K562 (cell line): ENCODE results near the gene PTOV1. TPM values are rescaled to one million over a fixed set of nuclear protein-coding genes. Genes with fewer than 3 reads are reported as not detected.

Source experiments
- ARID4B ChIP-seq: sonication (generic); formaldehyde crosslinking; IDR thresholded peaks from 2 replicates; pipeline ENCODE4 v1.8.0; 2022; ENCODE audit warnings: mild to moderate bottlenecking, missing genetic modification reagents
- ATF6 ChIP-seq: sonication (generic); formaldehyde crosslinking; IDR thresholded peaks from 2 replicates; pipeline ENCODE4 v1.4.0; 2020; ENCODE audit warnings: mild to moderate bottlenecking, missing genetic modification reagents
- CREM ChIP-seq: IDR thresholded peaks from 2 replicates; pipeline ENCODE4 v1.6.1; 2014; ENCODE audit warnings: antibody characterized with exemption, low read depth
- DMBX1 ChIP-seq: fragments of 250-450 bp; sonication (Bioruptor Pico); IDR thresholded peaks from 2 replicates; pipeline ENCODE4 v1.8.0; 2022; ENCODE audit warnings: inconsistent platforms, mild to moderate bottlenecking, moderate library complexity, borderline replicate concordance
- ETS2 ChIP-seq: IDR thresholded peaks from 2 replicates; pipeline ENCODE4 v1.6.1; 2016; ENCODE audit warnings: borderline replicate concordance, missing genetic modification characterization, mild to moderate bottlenecking, moderate library complexity, missing compliant biosample characterization; ENCODE audit not compliant: poor library complexity, severe bottlenecking
- FOS ChIP-seq: IDR thresholded peaks from 3 replicates; pipeline ENCODE4 v1.6.1; 2011; ENCODE audit not compliant: insufficient read length; ENCODE audit errors: extremely low read depth
- HEY1 ChIP-seq: fragments of 250-450 bp; sonication (Bioruptor Pico); IDR thresholded peaks from 2 replicates; pipeline ENCODE4 v1.5.0; 2020; ENCODE audit warnings: mild to moderate bottlenecking, moderate library complexity, borderline replicate concordance
- JUNB ChIP-seq: fragments of 450-650 bp; formaldehyde crosslinking; conservative IDR thresholded peaks from 2 replicates; pipeline ENCODE4 v1.4.0; 2020; ENCODE audit warnings: mild to moderate bottlenecking
- KAT8 ChIP-seq: fragments of 450-650 bp; IDR thresholded peaks from 2 replicates; pipeline ENCODE4 v1.6.1; 2016; ENCODE audit warnings: low read depth, mild to moderate bottlenecking
- LEF1 ChIP-seq: fragments of 450-650 bp; IDR thresholded peaks from 2 replicates; pipeline ENCODE4 v1.6.1; 2016; ENCODE audit warnings: mild to moderate bottlenecking
- MIER1 ChIP-seq: fragments of 450-650 bp; IDR thresholded peaks from 2 replicates; pipeline ENCODE4 v1.6.1; 2016; ENCODE audit warnings: antibody characterized with exemption, mild to moderate bottlenecking, low read depth
- PRMT5 ChIP-seq: sonication (generic); formaldehyde crosslinking; IDR thresholded peaks from 2 replicates; pipeline ENCODE4 v1.5.0; 2020; ENCODE audit warnings: missing genetic modification reagents
- RBM15 ChIP-seq: fragments of 200-400 bp; formaldehyde crosslinking; IDR thresholded peaks from 2 replicates; pipeline ENCODE4 v1.6.1; 2018; ENCODE audit warnings: mild to moderate bottlenecking, low read length, moderate library complexity; ENCODE audit not compliant: insufficient read depth
- TFE3 ChIP-seq: fragments of 450-650 bp; formaldehyde crosslinking; IDR thresholded peaks from 2 replicates; pipeline ENCODE4 v1.4.0; 2020; ENCODE audit warnings: mild to moderate bottlenecking, mixed read lengths
- ZNF277 ChIP-seq: fragments of 250-450 bp; sonication (Bioruptor Pico); IDR thresholded peaks from 2 replicates; pipeline ENCODE4 v1.8.0; 2022; ENCODE audit warnings: inconsistent platforms, mild to moderate bottlenecking, moderate library complexity, borderline replicate concordance
- ZNF324 ChIP-seq: fragments of 250-450 bp; sonication (Bioruptor Pico); IDR thresholded peaks from 2 replicates; pipeline ENCODE4 v1.4.0; 2020; ENCODE audit warnings: mild to moderate bottlenecking
- ZNF551 ChIP-seq: fragments of 250-450 bp; sonication (Bioruptor Pico); IDR thresholded peaks from 2 replicates; pipeline ENCODE4 v1.5.0; 2021; ENCODE audit warnings: mild to moderate bottlenecking, moderate library complexity
- ZNF586 ChIP-seq: fragments of 450-650 bp; formaldehyde crosslinking; conservative IDR thresholded peaks from 2 replicates; pipeline ENCODE4 v1.4.0; 2020; ENCODE audit warnings: mild to moderate bottlenecking, moderate library complexity
- polyA plus RNA-seq, 8 experiments: library from polyadenylated mRNA; depleted of rRNA in 4 of 8; stranded (reverse) in 5 of 8; unstranded in 3 of 8; fragments of >200 nt; fragmentation: Nextera tagmentation in 2 of 8; fragmentation: Illumina TruSeq in 1 of 8; extraction: Ambion mirVana in 2 of 8; extraction: Trizol in 1 of 8; gene quantifications; 2 replicates each; pipeline versions ENCODE4 v1.2.1 to v1.2.3, GENCODE V29; 2011 to 2014; ENCODE audit warnings: inconsistent platforms in 1 of 8, missing spikeins in 1 of 8
- total RNA-seq, 7 experiments: library from RNA; depleted of rRNA in 6 of 7; stranded (reverse); fragments of >200 nt in 6 of 7; fragmentation: Illumina TruSeq in 2 of 7; extraction: Trizol in 2 of 7; gene quantifications; 2 replicates each; pipeline versions ENCODE4 v1.2.1 to v1.2.3, GENCODE V29; 2011 to 2021; ENCODE audit warnings: low replicate concordance in 1 of 7

The PTOV1 gene
- total and polyA plus RNA-seq, 9 of the 15 experiments (the other 6 are each of a cell fraction or from before 2014, with no cell fraction given) = 4.9 to 169 (median 43.5) TPM

- TF ChIP-seq KAT8 (no peak), ETS2 (tag) (no peak), MIER1 (no peak), ZNF551 (CRISPR knock-in tag) (no peak), CREM (no peak), ZNF277 (CRISPR knock-in tag) (no peak), ZNF324 (CRISPR knock-in tag) (no peak), ARID4B (no peak), ATF6 (CRISPR knock-in tag) (no peak), DMBX1 (CRISPR knock-in tag) (no peak), LEF1 (no peak), TFE3 (CRISPR knock-in tag) (no peak), ZNF586 (no peak), PRMT5 (CRISPR knock-in tag) (no peak), JUNB (CRISPR knock-in tag) (no peak), HEY1 (no peak), FOS (peak; percentile 51), RBM15 (no peak)
Observed at GRCh38 chr19:49801966-49802661, 48.8 kb upstream of the PTOV1 start (continued).
